ENCODE results near the gene SMARCD3. TPM values are rescaled to one million over a fixed set of nuclear protein-coding genes. Genes with fewer than 3 reads are reported as not detected.

SMARCD3 gene
- total RNA-seq, 2 experiments from 2014 or later = 11.8 to 14.8 TPM

DNA sequence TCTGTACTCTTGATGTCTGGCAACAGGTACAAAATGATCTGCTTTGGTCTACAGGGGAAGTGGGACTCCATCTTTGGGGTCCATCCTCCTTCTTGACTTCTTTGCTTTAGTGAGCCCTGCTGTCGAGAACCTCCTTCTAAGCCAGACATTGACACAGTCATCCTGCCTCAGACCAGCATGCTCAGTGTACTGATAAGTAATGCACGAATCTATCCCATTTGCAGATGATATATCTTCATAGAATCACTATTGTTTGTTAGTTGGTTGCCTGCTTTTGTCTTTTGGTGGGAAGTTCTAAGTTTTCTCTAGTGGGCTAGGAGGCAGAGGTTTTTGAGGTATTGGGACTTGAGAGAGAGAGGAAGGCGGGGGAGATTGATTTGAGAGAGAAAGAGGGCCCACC, 47.1 kb downstream of the SMARCD3 start:
- no peaks in the 10 kb centered on the region for H3K36me3 ChIP-seq (ENCODE audit: insufficient read depth, low read length)
- DNase-seq = no peak
- ChIA-PET CTCF (no interaction called here), POLR2A (no interaction called here)
- no peak overlapping the region for H3K4me3 ChIP-seq (ENCODE audit: low read length)
- H3K4me1 Mint-ChIP-seq (ENCODE audit: low read depth) = peaks cover 5% of the 10 kb centered on the region
- H3K9me3 Mint-ChIP-seq = no peaks in the 10 kb centered on the region
- H3K27ac ChIP-seq (ENCODE audit: low read depth in 1 of 2, low read length in 2 of 2) = no peak overlapping the region
- no peaks in the 10 kb centered on the region for H3K36me3 Mint-ChIP-seq (ENCODE audit: low read depth)
- peaks cover 21% of the 10 kb centered on the region for H3K4me1 ChIP-seq (ENCODE audit: insufficient read depth, low read length)
- TF ChIP-seq, protein P1, sequence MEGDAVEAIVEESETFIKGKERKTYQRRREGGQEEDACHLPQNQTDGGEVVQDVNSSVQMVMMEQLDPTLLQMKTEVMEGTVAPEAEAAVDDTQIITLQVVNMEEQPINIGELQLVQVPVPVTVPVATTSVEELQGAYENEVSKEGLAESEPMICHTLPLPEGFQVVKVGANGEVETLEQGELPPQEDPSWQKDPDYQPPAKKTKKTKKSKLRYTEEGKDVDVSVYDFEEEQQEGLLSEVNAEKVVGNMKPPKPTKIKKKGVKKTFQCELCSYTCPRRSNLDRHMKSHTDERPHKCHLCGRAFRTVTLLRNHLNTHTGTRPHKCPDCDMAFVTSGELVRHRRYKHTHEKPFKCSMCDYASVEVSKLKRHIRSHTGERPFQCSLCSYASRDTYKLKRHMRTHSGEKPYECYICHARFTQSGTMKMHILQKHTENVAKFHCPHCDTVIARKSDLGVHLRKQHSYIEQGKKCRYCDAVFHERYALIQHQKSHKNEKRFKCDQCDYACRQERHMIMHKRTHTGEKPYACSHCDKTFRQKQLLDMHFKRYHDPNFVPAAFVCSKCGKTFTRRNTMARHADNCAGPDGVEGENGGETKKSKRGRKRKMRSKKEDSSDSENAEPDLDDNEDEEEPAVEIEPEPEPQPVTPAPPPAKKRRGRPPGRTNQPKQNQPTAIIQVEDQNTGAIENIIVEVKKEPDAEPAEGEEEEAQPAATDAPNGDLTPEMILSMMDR (IDR thresholded peaks at IDR 0.05) = no peak
- no peaks in the 10 kb centered on the region for H3K9me3 ChIP-seq (ENCODE audit: control insufficient read depth in 1 of 2, insufficient read depth in 1 of 2, low read length in 2 of 2)
- no peaks in the 10 kb centered on the region for H3K27me3 ChIP-seq (ENCODE audit: control insufficient read depth in 1 of 2, insufficient read depth in 2 of 2, low read length in 2 of 2)
- intact Hi-C loops (cut with DNase I, micrococcal nuclease) = no loop called here
- ATAC-seq (ENCODE audit: poor library complexity) = no peak
- no peak overlapping the region for H3K4me3 Mint-ChIP-seq
- H3K27me3 Mint-ChIP-seq = no peaks in the 10 kb centered on the region
- H3K27ac Mint-ChIP-seq = no peak overlapping the region

DNA sequence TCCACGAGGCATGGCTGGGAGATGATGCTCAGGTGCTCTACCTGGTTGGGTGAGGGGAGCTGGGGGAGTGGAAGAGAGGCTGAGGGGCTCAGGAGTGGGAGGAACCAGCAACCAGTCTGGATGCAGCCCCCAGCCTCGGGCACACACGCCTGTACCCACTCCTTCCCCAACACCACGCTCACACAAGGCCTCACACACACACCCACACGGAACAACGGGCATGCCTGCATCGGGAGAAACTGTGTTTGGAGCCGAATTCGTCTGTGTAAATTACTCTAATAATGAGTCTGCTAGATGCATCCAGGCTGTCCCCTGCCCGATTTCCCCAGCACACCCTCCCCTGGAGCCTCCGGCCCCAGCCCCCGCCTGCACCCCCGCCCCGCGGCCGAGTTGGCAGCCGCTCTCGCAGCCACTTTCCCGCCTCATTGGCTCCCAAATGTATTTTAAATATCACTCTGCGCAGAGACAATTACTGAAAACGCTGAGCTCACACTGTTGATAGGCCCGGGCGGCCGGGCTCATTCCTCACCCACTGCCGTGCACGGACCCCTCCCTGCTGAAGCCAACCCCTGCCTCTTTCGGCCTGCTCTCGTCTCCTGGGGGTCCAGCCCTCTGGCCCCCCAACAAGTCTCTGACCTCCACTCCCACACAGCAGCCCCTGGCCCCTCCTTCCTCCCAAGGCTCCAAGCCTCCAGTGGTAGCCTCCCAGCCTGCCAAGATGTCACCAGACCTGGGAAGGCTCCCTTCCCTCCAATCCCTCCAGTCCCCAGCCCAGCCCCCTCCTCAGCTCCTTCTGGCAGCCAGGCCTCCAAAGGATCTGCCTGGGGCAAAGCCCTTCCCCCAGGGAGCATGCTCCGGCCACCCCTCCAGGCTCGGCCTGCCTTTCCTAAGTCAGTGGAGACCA, 49.3 kb downstream of the SMARCD3 start:
- Mint-ChIP-seq H3K9me3 (no peaks in the 10 kb centered on the region), H3K27ac (no peak overlapping the region), H3K36me3 (ENCODE audit: low read depth) (no peaks in the 10 kb centered on the region), H3K27me3 (peaks cover 10% of the 10 kb centered on the region), H3K4me1 (ENCODE audit: low read depth) (peaks cover 4% of the 10 kb centered on the region), H3K4me3 (no peak overlapping the region)
- Histone ChIP-seq H3K27ac (ENCODE audit: low read depth in 1 of 2, low read length in 2 of 2) (no peak overlapping the region), H3K4me1 (ENCODE audit: insufficient read depth, low read length) (peaks cover 19% of the 10 kb centered on the region), H3K27me3 (ENCODE audit: control insufficient read depth in 1 of 2, insufficient read depth in 2 of 2, low read length in 2 of 2) (peaks cover 0 to 2% of the 10 kb centered on the region in 2 experiments), H3K4me3 (ENCODE audit: low read length) (no peak overlapping the region), H3K9me3 (ENCODE audit: control insufficient read depth in 1 of 2, insufficient read depth in 1 of 2, low read length in 2 of 2) (no peaks in the 10 kb centered on the region), H3K36me3 (ENCODE audit: insufficient read depth, low read length) (no peaks in the 10 kb centered on the region)
- TF ChIP-seq, protein P1 (IDR thresholded peaks at IDR 0.05) = no peak
- CTCF ChIA-PET = no interaction called here
- DNase-seq = no peak
- no peak for ATAC-seq (ENCODE audit: poor library complexity)
- intact Hi-C loops (cut with DNase I, micrococcal nuclease) = loop anchor here in 1 of 2 experiments (1.0 kb wide), 1 partner anchor 22 kb away; no protein-coding TSS in a partner anchor
- POLR2A ChIA-PET = no interaction called here

DNA sequence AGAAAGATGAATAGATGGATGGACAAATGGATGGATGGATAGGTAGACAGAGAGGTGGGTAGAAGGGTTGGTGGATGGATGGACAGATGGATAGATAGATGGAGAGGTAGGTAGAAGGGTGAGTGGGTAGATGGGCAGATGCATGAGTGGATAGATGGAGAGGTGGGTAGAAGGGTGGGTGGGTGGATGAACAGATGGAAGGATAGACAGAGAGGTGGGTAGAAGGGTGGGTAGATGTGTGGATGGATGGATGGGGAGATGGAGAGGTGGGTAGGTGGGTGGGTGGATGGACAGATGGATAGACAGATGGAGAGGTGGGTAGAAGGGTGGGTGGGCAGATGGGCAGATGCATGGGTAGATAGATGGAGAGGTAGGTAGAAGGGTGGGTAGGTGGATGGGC, 50.6 kb downstream of the SMARCD3 start:
- peaks cover 24% of the 10 kb centered on the region for H3K4me1 ChIP-seq (ENCODE audit: insufficient read depth, low read length)
- Mint-ChIP-seq H3K4me1 (ENCODE audit: low read depth) (peaks cover 5% of the 10 kb centered on the region), H3K36me3 (ENCODE audit: low read depth) (no peaks in the 10 kb centered on the region), H3K9me3 (no peaks in the 10 kb centered on the region), H3K27ac (no peak overlapping the region), H3K4me3 (no peak overlapping the region), H3K27me3 (peaks cover 11% of the 10 kb centered on the region)
- no peaks in the 10 kb centered on the region for H3K9me3 ChIP-seq (ENCODE audit: control insufficient read depth in 1 of 2, insufficient read depth in 1 of 2, low read length in 2 of 2)
- DNase-seq = no peak
- CTCF ChIA-PET = no interaction called here
- no peak for ATAC-seq (ENCODE audit: poor library complexity)
- TF ChIP-seq, protein P1 (IDR thresholded peaks at IDR 0.05) = no peak
- no peak overlapping the region for H3K4me3 ChIP-seq (ENCODE audit: low read length)
- POLR2A ChIA-PET = no interaction called here
- intact Hi-C loops (cut with DNase I, micrococcal nuclease) = loop anchor here in 1 of 2 experiments (1.0 kb wide), 1 partner anchor 23 kb away; no protein-coding TSS in a partner anchor
- H3K27ac ChIP-seq (ENCODE audit: low read depth in 1 of 2, low read length in 2 of 2) = no peak overlapping the region
- H3K27me3 ChIP-seq (ENCODE audit: control insufficient read depth in 1 of 2, insufficient read depth in 2 of 2, low read length in 2 of 2) = peaks cover 0 to 2% of the 10 kb centered on the region in 2 experiments
- no peaks in the 10 kb centered on the region for H3K36me3 ChIP-seq (ENCODE audit: insufficient read depth, low read length)
